ENCODE measurements around the gene ADGRF1. TPM values are rescaled to one million over a fixed set of nuclear protein-coding genes. Genes with fewer than 3 reads are reported as not detected.
"Not testable (repeated sequence)": the region's sequence is repeated elsewhere in the genome, so short reads cannot be mapped to it uniquely, and the experiment has no call there.

The ADGRF1 gene
- total RNA-seq, 2 experiments from 2014 or later, result not detected

DNA sequence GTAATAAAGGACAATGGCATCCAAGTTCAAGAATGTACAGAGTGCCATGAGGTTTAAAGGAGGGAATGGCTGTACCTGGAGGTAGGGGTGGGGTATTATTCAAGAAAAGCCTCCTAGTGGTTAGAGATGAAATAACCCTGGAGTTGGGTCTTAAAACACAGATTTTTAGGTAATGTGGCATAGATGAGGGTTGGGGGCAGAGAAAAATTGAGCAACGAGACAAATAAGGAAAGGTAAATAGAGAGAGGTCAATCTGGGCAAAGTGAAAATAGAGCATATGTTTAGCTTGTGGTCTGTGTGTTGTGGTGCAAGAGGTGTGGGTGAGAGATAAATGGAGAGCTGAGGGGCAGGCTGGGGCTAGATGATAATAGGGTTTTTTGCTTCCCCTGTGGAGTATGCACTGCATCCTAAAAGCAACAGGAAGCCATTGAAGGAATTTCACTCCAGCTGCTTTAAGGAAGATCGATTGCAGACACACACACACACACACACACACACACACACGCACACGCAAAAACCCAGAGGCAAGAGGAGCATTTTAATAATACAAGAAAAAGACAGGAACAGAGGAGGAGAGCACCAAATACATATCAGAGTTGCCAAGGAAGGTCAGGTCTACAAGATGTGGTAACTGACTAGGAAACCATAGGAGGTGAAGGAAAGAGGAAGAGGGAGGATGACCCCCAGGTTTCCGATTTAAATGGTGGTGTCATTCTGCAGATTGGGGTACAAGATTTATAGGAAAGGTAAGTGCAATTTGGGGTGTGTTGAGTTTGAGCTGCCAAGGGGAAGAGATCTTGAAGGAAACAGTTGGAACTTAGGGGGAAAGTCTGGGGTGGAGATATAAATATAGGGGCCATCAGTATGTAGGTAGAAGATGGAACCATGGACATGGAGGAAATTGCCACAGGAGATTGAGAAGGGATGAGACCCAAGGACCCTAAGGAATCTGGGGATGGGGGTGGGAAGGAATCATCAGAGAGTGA is 31.3 kb upstream of the ADGRF1 start:
- H3K27ac Mint-ChIP-seq, result no peak overlapping the region
- H3K36me3 Mint-ChIP-seq, result no peaks in the 10 kb centered on the region
- no peak overlapping the region for H3K4me3 Mint-ChIP-seq
- no peak for ATAC-seq
- no peaks in the 10 kb centered on the region for H3K4me1 Mint-ChIP-seq
- H3K27me3 Mint-ChIP-seq, result peaks cover 12% of the 10 kb centered on the region
- DNase-seq, result no peak
- CTCF ChIA-PET, result no interaction called here
- no peaks in the 10 kb centered on the region for H3K9me3 Mint-ChIP-seq (ENCODE audit: low read depth)

DNA sequence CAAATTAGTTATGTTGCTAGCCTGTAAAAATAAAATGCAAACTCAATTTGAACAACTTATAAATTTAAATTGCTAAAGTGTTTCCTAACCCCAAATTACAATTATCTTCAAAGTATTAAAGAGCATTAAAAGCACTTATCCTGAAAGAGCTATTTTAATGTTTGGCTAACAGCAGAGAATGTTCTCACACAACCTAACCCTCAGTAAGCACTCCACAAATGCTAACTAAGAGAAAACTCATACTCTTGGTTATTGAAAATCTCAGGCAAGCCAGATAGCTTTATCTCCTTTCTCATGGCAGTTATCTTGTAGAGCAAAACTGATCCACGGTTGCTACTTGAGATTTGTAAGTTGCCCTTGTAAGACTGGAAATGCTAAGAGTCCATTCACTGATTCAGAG is 30.5 kb upstream of the ADGRF1 start:
- no peak for ATAC-seq
- H3K36me3 Mint-ChIP-seq, result no peaks in the 10 kb centered on the region
- no peak overlapping the region for H3K4me3 Mint-ChIP-seq
- no peaks in the 10 kb centered on the region for H3K9me3 Mint-ChIP-seq (ENCODE audit: low read depth)
- H3K27ac Mint-ChIP-seq, result no peak overlapping the region
- H3K27me3 Mint-ChIP-seq, result peaks cover 10% of the 10 kb centered on the region
- H3K4me1 Mint-ChIP-seq, result no peaks in the 10 kb centered on the region
- CTCF ChIA-PET, result no interaction called here
- no peak for DNase-seq

DNA sequence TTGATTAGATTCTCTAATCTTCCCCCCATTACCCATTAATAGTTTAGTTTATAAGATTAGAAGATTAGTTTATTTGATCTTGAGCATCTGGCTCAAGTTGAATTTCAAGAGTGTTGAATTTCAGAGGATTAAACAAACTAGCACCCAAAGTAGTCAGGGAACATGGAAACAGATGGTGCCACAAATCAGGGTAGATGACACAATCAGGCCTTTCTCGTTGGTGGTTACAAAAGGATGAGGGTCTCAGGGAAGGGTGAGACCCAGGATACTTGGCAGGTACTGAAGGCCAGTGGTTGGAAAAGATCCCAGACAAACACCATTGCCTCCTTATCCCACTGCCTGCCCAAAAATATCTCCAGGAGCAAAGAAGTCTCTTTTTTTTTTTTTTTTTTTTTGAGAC is 29.5 kb upstream of the ADGRF1 start:
- Mint-ChIP-seq H3K4me1 (no peaks in the 10 kb centered on the region), H3K36me3 (no peaks in the 10 kb centered on the region), H3K27ac (no peak overlapping the region), H3K27me3 (peaks cover 6% of the 10 kb centered on the region), H3K4me3 (no peak overlapping the region), H3K9me3 (ENCODE audit: low read depth) (no peaks in the 10 kb centered on the region)
- no peak for DNase-seq
- CTCF ChIA-PET, result no interaction called here
- ATAC-seq, result no peak

DNA sequence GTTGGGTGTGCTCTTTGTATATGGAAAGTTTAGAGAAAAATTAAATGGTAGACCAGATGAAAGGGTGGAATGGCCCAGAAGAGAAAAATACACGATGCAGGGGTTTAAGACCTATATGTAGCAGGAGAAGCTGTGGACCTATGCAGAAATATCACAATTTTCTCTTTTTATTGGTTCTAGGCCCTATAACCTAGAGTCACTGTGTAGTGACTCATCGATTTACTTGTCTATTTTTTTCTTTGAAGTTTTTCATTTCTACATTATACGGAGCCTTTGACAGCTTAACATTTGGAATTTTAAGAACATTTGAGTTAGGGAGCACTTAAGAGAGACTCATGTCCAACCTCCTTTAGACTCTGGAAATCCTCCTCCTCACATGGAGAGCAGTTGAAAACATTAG is 28.3 kb upstream of the ADGRF1 start:
- H3K4me1 Mint-ChIP-seq, result no peaks in the 10 kb centered on the region
- no peak for ATAC-seq
- H3K27ac Mint-ChIP-seq, result no peak overlapping the region
- DNase-seq, result no peak
- H3K4me3 Mint-ChIP-seq, result no peak overlapping the region
- H3K27me3 Mint-ChIP-seq, result peaks cover 3% of the 10 kb centered on the region
- H3K9me3 Mint-ChIP-seq (ENCODE audit: low read depth), result no peaks in the 10 kb centered on the region
- H3K36me3 Mint-ChIP-seq, result no peaks in the 10 kb centered on the region
- CTCF ChIA-PET, result no interaction called here

DNA sequence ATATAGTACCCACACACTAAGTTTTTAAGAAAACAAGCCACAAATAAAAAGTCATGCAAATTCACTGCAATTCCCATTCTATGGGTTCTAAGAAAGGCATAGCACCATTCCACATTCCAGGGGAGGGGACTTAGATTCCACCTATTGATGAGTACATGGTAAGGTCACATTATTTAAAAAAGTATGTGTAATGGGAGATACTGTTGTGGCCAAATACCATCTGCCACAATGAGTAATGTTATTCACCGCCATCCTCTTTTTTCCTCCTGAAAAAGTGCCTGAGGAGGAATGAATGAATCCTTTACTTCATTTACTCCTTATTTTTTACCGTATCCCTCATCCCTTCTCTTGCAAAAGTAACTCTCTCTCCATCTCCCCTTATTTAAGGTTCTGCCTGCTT is 27.0 kb upstream of the ADGRF1 start:
- ATAC-seq, result no peak
- H3K36me3 Mint-ChIP-seq, result no peaks in the 10 kb centered on the region
- CTCF ChIA-PET, result no interaction called here
- peaks cover 3% of the 10 kb centered on the region for H3K27me3 Mint-ChIP-seq
- H3K27ac Mint-ChIP-seq, result no peak overlapping the region
- no peak for DNase-seq
- H3K9me3 Mint-ChIP-seq (ENCODE audit: low read depth), result no peaks in the 10 kb centered on the region
- no peaks in the 10 kb centered on the region for H3K4me1 Mint-ChIP-seq
- no peak overlapping the region for H3K4me3 Mint-ChIP-seq

DNA sequence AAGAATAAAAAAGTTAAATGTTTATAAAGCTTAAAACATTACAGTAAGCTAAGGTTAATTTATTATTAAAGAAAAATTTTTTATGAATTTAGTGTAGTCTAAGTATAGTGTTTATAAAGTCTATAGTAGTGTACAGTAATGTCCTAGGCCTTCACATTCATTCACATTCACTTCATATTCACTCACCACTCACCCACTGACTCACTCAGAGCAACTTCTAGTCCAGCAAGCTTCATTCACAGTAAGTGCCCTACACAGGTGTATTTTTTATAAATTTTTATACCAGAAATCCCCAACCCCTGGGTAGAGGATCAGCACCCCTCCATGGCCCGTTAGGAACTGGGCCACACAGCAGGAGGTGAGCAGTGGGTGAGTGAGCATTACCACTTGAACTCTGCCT is 24.3 kb upstream of the ADGRF1 start:
- Mint-ChIP-seq H3K27ac (no peak overlapping the region), H3K27me3 (peaks cover 3% of the 10 kb centered on the region), H3K9me3 (ENCODE audit: low read depth) (no peaks in the 10 kb centered on the region), H3K4me1 (no peaks in the 10 kb centered on the region), H3K4me3 (no peak overlapping the region), H3K36me3 (no peaks in the 10 kb centered on the region)
- no peak for ATAC-seq
- CTCF ChIA-PET, result no interaction called here
- DNase-seq, result no peak

DNA sequence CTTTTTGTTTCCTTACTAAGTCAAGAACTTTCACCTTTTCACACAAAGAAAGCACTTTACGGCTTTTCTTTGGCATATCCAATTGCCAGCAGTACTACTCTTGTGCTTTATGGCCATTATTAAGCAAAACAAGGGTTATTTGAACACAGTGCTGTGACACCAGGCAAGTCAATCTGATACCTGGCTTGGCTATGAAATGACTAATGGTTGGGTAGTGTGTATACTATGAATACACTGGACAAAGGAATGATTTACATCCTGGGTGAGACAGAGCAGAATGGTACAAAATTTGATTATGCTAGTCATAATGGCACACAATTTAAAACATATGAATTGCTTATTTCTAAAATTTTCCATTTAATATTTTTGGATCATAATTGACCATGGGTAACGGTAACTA is 22.1 kb upstream of the ADGRF1 start:
- DNase-seq (no peak), ATAC-seq (no peak)
- CTCF ChIA-PET, result no interaction called here
- Mint-ChIP-seq H3K9me3 (ENCODE audit: low read depth) (no peaks in the 10 kb centered on the region), H3K36me3 (no peaks in the 10 kb centered on the region), H3K4me1 (no peaks in the 10 kb centered on the region), H3K27me3 (peaks cover 3% of the 10 kb centered on the region), H3K4me3 (no peak overlapping the region), H3K27ac (no peak overlapping the region)

DNA sequence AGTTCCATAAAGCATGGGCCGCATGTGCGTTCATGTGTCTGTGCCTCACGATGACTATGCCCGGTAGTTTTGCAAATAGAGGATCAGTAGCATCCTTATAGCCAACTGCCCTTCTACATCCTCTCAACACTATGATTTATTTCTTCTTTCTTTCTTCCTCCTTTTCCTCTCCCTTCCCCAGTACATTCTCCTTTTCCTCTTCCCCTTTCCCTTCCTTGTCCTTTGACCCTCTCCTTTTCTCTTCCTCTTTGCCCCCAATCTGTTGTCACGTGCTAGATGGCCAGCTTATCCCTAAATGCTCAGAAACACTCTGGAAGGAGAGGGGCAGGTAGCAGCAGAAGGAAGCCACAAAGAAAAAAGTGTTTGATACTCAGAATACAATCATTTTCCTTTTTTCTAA is 20.2 kb upstream of the ADGRF1 start:
- Mint-ChIP-seq H3K27me3 (peaks cover 3% of the 10 kb centered on the region), H3K4me3 (no peak overlapping the region), H3K9me3 (ENCODE audit: low read depth) (no peaks in the 10 kb centered on the region), H3K4me1 (no peaks in the 10 kb centered on the region), H3K27ac (no peak overlapping the region), H3K36me3 (no peaks in the 10 kb centered on the region)
- no peak for DNase-seq
- CTCF ChIA-PET, result no interaction called here
- no peak for ATAC-seq

DNA sequence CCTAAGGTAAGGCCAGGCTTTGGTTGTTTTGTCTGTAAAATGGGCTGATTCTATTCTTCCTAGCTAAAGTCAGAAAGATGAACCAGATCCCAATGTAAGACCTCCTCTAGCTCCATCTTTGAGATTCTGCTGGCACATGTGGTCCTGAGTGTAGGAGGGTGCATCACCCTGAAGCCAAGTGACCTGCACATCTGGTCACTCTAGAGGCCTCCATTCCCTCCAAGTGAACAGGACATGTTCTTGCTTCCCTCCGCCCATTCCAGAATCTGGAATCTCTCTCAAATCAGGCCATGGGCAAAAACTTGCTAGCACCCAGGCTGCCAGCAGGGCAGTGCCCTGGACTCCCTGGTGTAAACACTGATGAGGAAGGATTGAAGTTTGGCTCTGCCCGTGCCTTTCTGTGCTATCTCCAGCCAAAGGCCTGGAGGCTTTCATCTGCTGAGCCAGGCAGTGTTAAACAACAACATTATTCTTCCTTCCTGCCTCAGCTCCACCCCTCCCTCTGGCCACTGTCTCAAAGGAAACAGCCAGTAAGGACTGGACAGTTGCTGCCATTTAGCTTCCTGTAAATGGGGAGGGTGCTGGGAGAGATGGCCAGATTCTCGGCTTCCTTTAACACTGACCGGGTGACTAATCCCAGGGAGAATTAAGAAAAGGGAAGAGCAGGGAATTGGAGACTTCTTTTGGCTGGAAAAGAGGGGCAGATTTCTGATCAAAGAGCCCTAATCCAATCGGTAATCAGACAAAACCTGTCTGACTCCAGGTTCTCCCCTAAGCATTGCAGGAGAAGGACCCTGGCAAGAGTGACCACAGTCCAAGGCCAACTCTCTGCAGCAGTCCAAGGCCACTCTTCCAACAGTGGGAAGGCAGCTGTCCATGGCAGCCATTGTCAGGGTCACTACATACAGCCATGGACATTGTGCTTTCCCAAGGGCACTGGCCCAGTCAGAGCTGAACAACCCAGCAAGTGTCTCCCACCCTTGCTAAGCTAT is 19.5 kb upstream of the ADGRF1 start:
- Mint-ChIP-seq H3K36me3 (no peaks in the 10 kb centered on the region), H3K27me3 (peaks cover under 1% of the 10 kb centered on the region), H3K9me3 (ENCODE audit: low read depth) (no peaks in the 10 kb centered on the region), H3K4me1 (no peaks in the 10 kb centered on the region), H3K4me3 (no peak overlapping the region), H3K27ac (no peak overlapping the region)
- no peak for DNase-seq
- no peak for ATAC-seq
- CTCF ChIA-PET, result no interaction called here

DNA sequence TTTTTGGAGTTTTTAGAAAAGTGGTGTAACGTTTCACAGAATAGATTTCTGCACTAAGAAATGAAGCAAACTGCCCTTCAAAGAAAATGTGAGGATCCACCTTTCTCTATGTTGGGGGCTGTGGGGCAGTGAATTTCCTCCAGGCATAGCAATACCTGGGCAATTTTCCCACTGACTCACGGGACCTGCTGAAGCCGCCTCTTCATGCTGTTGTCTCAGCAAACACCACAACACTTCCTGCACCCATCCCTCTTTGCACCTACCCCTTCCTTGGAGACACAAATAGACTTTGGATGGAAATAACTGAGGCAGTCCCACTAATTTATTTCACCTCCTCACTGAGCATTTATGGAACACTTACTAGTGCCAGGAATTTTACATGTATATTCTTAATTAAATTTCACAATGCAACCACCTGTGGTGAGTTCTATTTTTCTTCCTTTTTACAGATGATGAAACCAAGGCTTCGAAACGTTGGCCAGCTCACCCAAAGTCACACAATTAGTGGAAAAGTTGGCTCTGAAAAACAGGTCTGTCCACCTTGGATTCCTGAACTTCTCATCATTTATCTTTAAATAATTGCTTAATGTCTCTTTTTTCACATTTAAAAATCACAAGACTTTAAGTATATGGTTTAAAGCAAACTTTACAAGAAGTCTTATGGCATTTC is 17.2 kb upstream of the ADGRF1 start:
- no peaks in the 10 kb centered on the region for H3K4me1 Mint-ChIP-seq
- no peak overlapping the region for H3K27ac Mint-ChIP-seq
- no peak overlapping the region for H3K4me3 Mint-ChIP-seq
- no peaks in the 10 kb centered on the region for H3K36me3 Mint-ChIP-seq
- no peaks in the 10 kb centered on the region for H3K27me3 Mint-ChIP-seq
- DNase-seq (no peak), ATAC-seq (no peak)
- CTCF ChIA-PET, result interaction anchor here (1.0 kb wide), 1 partner anchor 210 kb away, joined by 3 read pairs; no protein-coding TSS in a partner anchor
- no peaks in the 10 kb centered on the region for H3K9me3 Mint-ChIP-seq (ENCODE audit: low read depth)

DNA sequence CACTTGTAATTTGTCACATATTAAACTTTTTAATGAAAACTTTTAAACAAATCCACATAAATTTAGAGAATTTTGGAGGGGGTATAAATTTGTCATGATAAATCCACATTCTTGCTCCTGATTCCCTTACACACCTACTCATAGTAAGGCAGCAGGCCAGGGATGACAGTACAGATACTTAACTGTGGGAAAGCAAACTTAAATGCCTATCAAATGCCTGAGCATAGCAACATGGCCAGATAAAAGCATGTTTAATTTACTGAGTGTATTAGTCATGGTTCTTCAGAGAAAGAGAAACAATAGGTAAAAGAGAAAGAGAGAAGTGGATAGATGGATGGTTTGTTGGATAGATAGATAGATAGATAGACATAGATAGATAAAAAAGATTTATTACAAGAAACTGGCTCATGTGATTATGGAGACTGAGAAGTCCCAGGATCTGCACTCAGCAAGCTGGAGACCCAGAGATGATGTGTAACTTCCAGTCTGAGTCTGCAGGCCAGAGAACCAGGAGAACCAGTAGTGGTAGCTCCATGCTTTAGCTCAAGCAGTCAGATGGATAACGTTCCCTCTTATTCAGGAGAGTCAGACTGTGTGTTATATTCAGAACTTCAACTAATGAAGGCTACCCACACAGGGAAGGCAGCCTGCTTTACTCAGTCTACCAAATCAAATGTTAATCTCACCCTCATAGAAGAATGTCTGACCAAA is 15.9 kb upstream of the ADGRF1 start:
- H3K36me3 Mint-ChIP-seq, result no peaks in the 10 kb centered on the region
- H3K4me3 Mint-ChIP-seq, result no peak overlapping the region
- no peak for DNase-seq
- CTCF ChIA-PET, result interaction anchor here (1.1 kb wide), 1 partner anchor 11 kb away, joined by 4 read pairs; no protein-coding TSS in a partner anchor
- H3K9me3 Mint-ChIP-seq (ENCODE audit: low read depth), result no peaks in the 10 kb centered on the region
- no peaks in the 10 kb centered on the region for H3K27me3 Mint-ChIP-seq
- no peak for ATAC-seq
- H3K27ac Mint-ChIP-seq, result no peak overlapping the region
- H3K4me1 Mint-ChIP-seq, result no peaks in the 10 kb centered on the region

DNA sequence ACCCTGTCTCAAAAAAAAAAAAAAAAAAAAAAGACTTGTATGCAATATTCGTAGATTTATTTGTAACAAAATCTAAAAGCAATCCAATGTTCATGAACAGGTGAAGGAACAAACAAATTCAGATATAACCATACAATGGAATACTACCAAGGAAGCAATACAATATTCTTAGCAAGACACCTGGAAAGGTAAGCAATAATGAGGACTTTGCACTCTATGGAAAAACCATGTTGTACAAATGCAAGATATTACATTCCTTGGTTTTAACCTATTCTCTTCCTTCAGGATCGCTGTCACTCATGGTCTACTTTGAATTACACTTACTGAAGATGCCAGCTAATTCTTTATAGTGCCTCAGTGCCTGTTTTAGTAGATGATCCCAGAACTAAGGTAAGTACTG is 14.7 kb upstream of the ADGRF1 start:
- Mint-ChIP-seq H3K36me3 (no peaks in the 10 kb centered on the region), H3K4me3 (no peak overlapping the region), H3K27ac (no peak overlapping the region), H3K27me3 (no peaks in the 10 kb centered on the region), H3K9me3 (ENCODE audit: low read depth) (no peaks in the 10 kb centered on the region), H3K4me1 (no peaks in the 10 kb centered on the region)
- CTCF ChIA-PET, result interaction anchor here (1.1 kb wide), 1 partner anchor 10 kb away, joined by 4 read pairs; no protein-coding TSS in a partner anchor
- DNase-seq (no peak), ATAC-seq (no peak)

DNA sequence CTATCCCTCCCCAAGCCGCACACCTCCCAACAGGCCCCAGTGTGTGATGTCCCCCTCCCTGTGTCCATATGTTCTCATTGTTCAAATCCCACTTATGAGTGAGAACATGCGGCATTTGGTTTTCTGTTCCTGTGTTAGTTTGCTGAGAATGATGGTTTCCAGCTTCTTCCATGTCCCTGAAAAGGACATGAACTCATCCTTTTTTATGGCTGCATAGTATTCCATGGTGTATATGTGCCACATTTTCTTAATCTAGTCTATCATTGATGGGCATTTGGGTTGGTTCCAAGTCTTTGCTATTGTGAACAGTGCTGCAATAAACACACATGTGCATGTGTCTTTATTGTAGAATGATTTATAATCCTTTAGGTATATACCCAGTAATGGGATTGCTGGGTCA is 12.2 kb upstream of the ADGRF1 start:
- H3K27me3 Mint-ChIP-seq; DNase-seq; H3K9me3 Mint-ChIP-seq (ENCODE audit: low read depth); H3K27ac Mint-ChIP-seq; H3K4me3 Mint-ChIP-seq; ATAC-seq; H3K4me1 Mint-ChIP-seq; H3K36me3 Mint-ChIP-seq; CTCF ChIA-PET: not testable (repeated sequence)

Measured in activated CD8-positive, alpha-beta memory T cell treated with anti-CD3 and anti-CD28 coated beads, Interleukin-2, amount 10 ng/mL, durations not matched to agents 7 days and 5 days (primary cell).